ENCODE measurements around the gene FBXO3. TPM values are rescaled to one million over a fixed set of nuclear protein-coding genes. Genes with fewer than 3 reads are reported as not detected.

The FBXO3 gene
- total and polyA plus RNA-seq, 2 of the 13 experiments (the other 11 are each of a cell fraction or from before 2014, with no cell fraction given) = 20.4 to 27.6 TPM

DNA sequence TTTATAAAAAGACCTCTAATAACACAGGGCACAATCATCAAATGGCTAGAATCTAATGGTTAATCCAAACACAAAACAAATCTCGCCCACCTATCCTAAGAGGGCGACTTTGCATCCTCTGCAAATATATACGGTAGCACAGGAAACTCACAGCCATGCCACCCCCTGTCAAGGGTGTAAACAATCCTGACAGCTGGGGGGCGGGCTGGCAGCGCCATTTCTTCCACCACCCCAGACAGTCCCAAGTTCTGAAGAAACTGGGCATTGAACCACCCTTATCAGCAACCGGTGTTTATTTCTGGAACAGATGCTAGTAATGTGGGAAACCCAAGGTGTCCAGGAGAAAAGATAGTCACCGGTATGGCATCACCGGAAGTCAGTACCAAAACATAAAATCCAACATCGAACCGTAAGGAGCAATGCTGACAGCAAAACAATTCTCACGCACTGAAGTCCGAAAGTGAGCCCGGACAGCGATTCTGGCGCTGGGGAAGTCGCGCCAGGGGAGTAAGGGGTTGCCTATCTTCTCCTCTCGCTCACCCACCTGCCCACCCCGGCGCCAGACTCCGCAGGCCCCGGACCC lies 825 bp downstream of the FBXO3 start (continued):
- TF ChIP-seq, protein P1, sequence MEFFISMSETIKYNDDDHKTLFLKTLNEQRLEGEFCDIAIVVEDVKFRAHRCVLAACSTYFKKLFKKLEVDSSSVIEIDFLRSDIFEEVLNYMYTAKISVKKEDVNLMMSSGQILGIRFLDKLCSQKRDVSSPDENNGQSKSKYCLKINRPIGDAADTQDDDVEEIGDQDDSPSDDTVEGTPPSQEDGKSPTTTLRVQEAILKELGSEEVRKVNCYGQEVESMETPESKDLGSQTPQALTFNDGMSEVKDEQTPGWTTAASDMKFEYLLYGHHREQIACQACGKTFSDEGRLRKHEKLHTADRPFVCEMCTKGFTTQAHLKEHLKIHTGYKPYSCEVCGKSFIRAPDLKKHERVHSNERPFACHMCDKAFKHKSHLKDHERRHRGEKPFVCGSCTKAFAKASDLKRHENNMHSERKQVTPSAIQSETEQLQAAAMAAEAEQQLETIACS (CRISPR knock-in tag; IDR thresholded peaks at IDR 0.05) = no peak
- TF ChIP-seq ZNF737 (CRISPR knock-in tag; IDR thresholded peaks at IDR 0.05; ENCODE audit: borderline replicate concordance) (0 out of 2 replicates have a peak, but pooled peaks have one; percentile 27), ASH2L (IDR thresholded peaks at IDR 0.05; ENCODE audit: insufficient read length, low read depth, low read length) (peak; percentile 1), FOXK1 (CRISPR knock-in tag; IDR thresholded peaks at IDR 0.05; ENCODE audit: borderline replicate concordance, low read depth) (0 out of 2 replicates have a peak, but pooled peaks have one; percentile 20), ZNF598 (CRISPR knock-in tag; IDR thresholded peaks at IDR 0.05; ENCODE audit: borderline replicate concordance) (0 out of 2 replicates have a peak, but pooled peaks have one; percentile 37)

DNA sequence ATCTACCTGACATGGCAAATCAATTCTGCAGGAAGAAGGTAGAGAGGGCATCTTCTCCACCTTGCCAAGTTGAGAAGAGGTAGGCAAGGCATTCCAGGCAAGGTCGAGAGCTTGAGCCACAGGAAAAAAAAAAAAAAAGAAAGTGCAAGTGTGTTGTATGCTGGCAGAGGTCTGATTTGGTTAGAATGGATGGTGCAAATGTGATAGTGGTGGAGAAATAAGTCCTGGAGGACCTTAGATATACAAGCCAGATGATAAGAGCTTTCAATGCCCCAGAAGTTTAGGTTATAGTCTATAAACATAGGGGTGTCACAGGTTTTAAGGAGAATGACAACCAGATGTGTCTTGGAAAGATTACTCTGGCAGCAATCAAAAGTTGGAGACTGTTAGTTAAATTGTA lies 1.4 kb downstream of the FBXO3 start:
- Histone ChIP-seq H3K27ac (ENCODE audit: extremely low read length, insufficient read depth, low read length) (no peak overlapping the region), H3K4me1 (ENCODE audit: insufficient read depth, low read length) (peaks cover 38% of the 10 kb centered on the region), H3K9me3 (ENCODE audit: low read length) (no peaks in the 10 kb centered on the region), H3K4me3 (replicated peaks in 1 of 3; ENCODE audit: insufficient read depth in 1 of 3, low read depth in 2 of 3, low read length in 3 of 3) (peak overlapping the region in 2 of 3 experiments; percentile 77 to 98; a peak in 2 of 6 replicates), H3K36me3 (replicated peaks in 1 of 2; ENCODE audit: control insufficient read depth in 1 of 2, insufficient read depth in 2 of 2, low read length in 2 of 2) (peaks cover 0 to 12% of the 10 kb centered on the region in 2 experiments; a peak in 3 of 5 replicates), H3K79me2 (ENCODE audit: insufficient read depth, low read length) (peaks cover 4% of the 10 kb centered on the region), H3K27me3 (ENCODE audit: control insufficient read depth in 1 of 2, insufficient read depth in 2 of 2, low read length in 2 of 2) (peaks cover 0 to 21% of the 10 kb centered on the region in 2 experiments; a peak in 2 of 5 replicates), H3K4me2 (ENCODE audit: low read depth, low read length) (peak overlapping the region; percentile 84), H4K20me1 (ENCODE audit: insufficient read depth, low read length) (peaks cover 5% of the 10 kb centered on the region; the same call in 1 of the 2 replicates), H3K9ac (ENCODE audit: insufficient read depth, low read depth, low read length) (no peak overlapping the region), H2AFZ (ENCODE audit: low read length) (no peak overlapping the region)
- in situ Hi-C loops (cut with HindIII; ENCODE audit: extremely low pct_ligation_motif_present, low pct_unique_long_range_greater_than_20kb) (no loop called here), intact Hi-C loops (cut with micrococcal nuclease; ENCODE audit: unreplicated experiment) (loop anchor here (5.0 kb wide), 1 partner anchor 36 kb away; the partner anchor contains the start of gene CD59)
- no TSS peak for BruUV-seq (replicated peaks)
- POLR2A ChIA-PET = interaction anchor here (0.8 kb wide), 1 partner anchor 73 kb away, joined by 3 read pairs; no protein-coding TSS in a partner anchor
- no peak for FAIRE-seq
- CTCF ChIA-PET (ENCODE audit: low intra/inter-chr PET ratio, low total read pairs) = no interaction called here
- DNase-seq (ENCODE audit: low spot score) = no peak
- 72% methylated on average over 1 of the region's 1 CpG for WGBS (ENCODE audit: low lambda C conversion rate)
- ATAC-seq = no peak
- TF ChIP-seq ZNF333 (CRISPR knock-in tag; IDR thresholded peaks at IDR 0.05; ENCODE audit: borderline replicate concordance) = no peak
- TF ChIP-seq ZBTB1 (CRISPR knock-in tag; IDR thresholded peaks at IDR 0.05; ENCODE audit: borderline replicate concordance) = no peak
- TF ChIP-seq PITX1 (CRISPR knock-in tag; IDR thresholded peaks at IDR 0.05) = no peak
- TF ChIP-seq, protein P2, sequence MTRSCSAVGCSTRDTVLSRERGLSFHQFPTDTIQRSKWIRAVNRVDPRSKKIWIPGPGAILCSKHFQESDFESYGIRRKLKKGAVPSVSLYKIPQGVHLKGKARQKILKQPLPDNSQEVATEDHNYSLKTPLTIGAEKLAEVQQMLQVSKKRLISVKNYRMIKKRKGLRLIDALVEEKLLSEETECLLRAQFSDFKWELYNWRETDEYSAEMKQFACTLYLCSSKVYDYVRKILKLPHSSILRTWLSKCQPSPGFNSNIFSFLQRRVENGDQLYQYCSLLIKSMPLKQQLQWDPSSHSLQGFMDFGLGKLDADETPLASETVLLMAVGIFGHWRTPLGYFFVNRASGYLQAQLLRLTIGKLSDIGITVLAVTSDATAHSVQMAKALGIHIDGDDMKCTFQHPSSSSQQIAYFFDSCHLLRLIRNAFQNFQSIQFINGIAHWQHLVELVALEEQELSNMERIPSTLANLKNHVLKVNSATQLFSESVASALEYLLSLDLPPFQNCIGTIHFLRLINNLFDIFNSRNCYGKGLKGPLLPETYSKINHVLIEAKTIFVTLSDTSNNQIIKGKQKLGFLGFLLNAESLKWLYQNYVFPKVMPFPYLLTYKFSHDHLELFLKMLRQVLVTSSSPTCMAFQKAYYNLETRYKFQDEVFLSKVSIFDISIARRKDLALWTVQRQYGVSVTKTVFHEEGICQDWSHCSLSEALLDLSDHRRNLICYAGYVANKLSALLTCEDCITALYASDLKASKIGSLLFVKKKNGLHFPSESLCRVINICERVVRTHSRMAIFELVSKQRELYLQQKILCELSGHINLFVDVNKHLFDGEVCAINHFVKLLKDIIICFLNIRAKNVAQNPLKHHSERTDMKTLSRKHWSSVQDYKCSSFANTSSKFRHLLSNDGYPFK (CRISPR knock-in tag; IDR thresholded peaks at IDR 0.05; ENCODE audit: borderline replicate concordance) = no peak
- TF ChIP-seq, protein P3, sequence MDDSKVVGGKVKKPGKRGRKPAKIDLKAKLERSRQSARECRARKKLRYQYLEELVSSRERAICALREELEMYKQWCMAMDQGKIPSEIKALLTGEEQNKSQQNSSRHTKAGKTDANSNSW (CRISPR knock-in tag; IDR thresholded peaks at IDR 0.05; ENCODE audit: borderline replicate concordance) = no peak
- TF ChIP-seq, protein P4, sequence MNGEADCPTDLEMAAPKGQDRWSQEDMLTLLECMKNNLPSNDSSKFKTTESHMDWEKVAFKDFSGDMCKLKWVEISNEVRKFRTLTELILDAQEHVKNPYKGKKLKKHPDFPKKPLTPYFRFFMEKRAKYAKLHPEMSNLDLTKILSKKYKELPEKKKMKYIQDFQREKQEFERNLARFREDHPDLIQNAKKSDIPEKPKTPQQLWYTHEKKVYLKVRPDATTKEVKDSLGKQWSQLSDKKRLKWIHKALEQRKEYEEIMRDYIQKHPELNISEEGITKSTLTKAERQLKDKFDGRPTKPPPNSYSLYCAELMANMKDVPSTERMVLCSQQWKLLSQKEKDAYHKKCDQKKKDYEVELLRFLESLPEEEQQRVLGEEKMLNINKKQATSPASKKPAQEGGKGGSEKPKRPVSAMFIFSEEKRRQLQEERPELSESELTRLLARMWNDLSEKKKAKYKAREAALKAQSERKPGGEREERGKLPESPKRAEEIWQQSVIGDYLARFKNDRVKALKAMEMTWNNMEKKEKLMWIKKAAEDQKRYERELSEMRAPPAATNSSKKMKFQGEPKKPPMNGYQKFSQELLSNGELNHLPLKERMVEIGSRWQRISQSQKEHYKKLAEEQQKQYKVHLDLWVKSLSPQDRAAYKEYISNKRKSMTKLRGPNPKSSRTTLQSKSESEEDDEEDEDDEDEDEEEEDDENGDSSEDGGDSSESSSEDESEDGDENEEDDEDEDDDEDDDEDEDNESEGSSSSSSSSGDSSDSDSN (CRISPR knock-in tag; IDR thresholded peaks at IDR 0.05) = no peak
- TF ChIP-seq RFXAP (CRISPR knock-in tag; IDR thresholded peaks at IDR 0.05; ENCODE audit: borderline replicate concordance) = no peak
- TF ChIP-seq PPARG (CRISPR knock-in tag; conservative IDR thresholded peaks at IDR 0.05) = no peak

All from HepG2 (cell line).